DMS114 treated with DMSO at 0.1 percent for 48 hours (cell line): ENCODE data around the gene SALL1.

Experiments used
- DNase-seq: peaks from one replicate; lab custom pipeline; 2025; ENCODE audit not compliant: unreplicated experiment; lab: John Stamatoyannopoulos, UW

SALL1 gene

GRCh38 chr16:51150888-51151320, at the start of gene SALL1:
Gene SALL1 (minus strand): TSS chr16:51151270. CDS start chr16:51151241, 29 bp downstream.
- no peak for DNase-seq

- no peak for DNase-seq
Observed at GRCh38 chr16:51200793-51201192, 49.7 kb upstream of the SALL1 start.

- no peak for DNase-seq
Observed at GRCh38 chr16:51197953-51198748, 47.1 kb upstream of the SALL1 start.

GRCh38 chr16:51193879-51194278, 42.8 kb upstream of the SALL1 start:
- no peak for DNase-seq

GRCh38 chr16:51184702-51185433, 33.8 kb upstream of the SALL1 start:
- DNase-seq, result no peak

- no peak for DNase-seq
Observed at GRCh38 chr16:51181503-51181811, 30.4 kb upstream of the SALL1 start.

GRCh38 chr16:51180719-51181502, 29.8 kb upstream of the SALL1 start:
- no peak for DNase-seq

GRCh38 chr16:51175081-51175480, 24.0 kb upstream of the SALL1 start:
- DNase-seq, result no peak

GRCh38 chr16:51172368-51172767, 21.3 kb upstream of the SALL1 start:
- no peak for DNase-seq

- no peak for DNase-seq
Observed at GRCh38 chr16:51168755-51169154, 17.7 kb upstream of the SALL1 start.

- no peak for DNase-seq
Observed at GRCh38 chr16:51167170-51167895, 16.3 kb upstream of the SALL1 start.

GRCh38 chr16:51166541-51166940, 15.5 kb upstream of the SALL1 start:
- DNase-seq, result no peak

- DNase-seq, result no peak
Observed at GRCh38 chr16:51166091-51166490, 15.0 kb upstream of the SALL1 start.

GRCh38 chr16:51165043-51165442, 14.0 kb upstream of the SALL1 start:
- no peak for DNase-seq

GRCh38 chr16:51164574-51164973, 13.5 kb upstream of the SALL1 start:
- no peak for DNase-seq

GRCh38 chr16:51163894-51164566, 13.0 kb upstream of the SALL1 start:
- no peak for DNase-seq

- DNase-seq, result no peak
Observed at GRCh38 chr16:51163366-51163765, 12.3 kb upstream of the SALL1 start.

GRCh38 chr16:51161440-51162195, 10.5 kb upstream of the SALL1 start:
- no peak for DNase-seq

GRCh38 chr16:51159865-51160264, 8.8 kb upstream of the SALL1 start:
- DNase-seq, result no peak

GRCh38 chr16:51159296-51159695, 8.2 kb upstream of the SALL1 start:
- no peak for DNase-seq
